GM12878 (cell line): Measurements from ENCODE around the gene TFF1.

ENCODE experiments used
- BRCA1 ChIP-seq: IDR thresholded peaks from 2 replicates; pipeline ENCODE4 v1.6.1; 2011; ENCODE audit warnings: low read depth, low read length, improper control_type of control experiment
- CTCF ChIP-seq, 3 experiments: IDR thresholded peaks in 2 of 3; conservative IDR thresholded peaks in 1 of 3; 2 replicates each; pipeline ENCODE4 v1.5.1; 2011; ENCODE audit warnings: low read depth in 3 of 3, low read length in 3 of 3, mild to moderate bottlenecking in 3 of 3, control low read depth in 2 of 3, moderate library complexity in 2 of 3, inconsistent platforms in 1 of 3, mixed read lengths in 1 of 3; ENCODE audit not compliant: control insufficient read depth in 2 of 3, insufficient read depth in 1 of 3; ENCODE audit errors: extremely low read depth in 1 of 3
- EZH2 ChIP-seq: IDR thresholded peaks from 2 replicates; pipeline ENCODE4 v1.6.1; 2012; ENCODE audit warnings: low read depth, mild to moderate bottlenecking, control low read depth, inconsistent platforms, low read length, borderline replicate concordance; ENCODE audit not compliant: control insufficient read depth
- HDAC6 ChIP-seq: fragments of 200-600 bp; sonication (generic); IDR thresholded peaks from one replicate; pipeline ENCODE4 v1.8.0; 2017; ENCODE audit warnings: antibody characterized with exemption; ENCODE audit not compliant: unreplicated experiment
- JUNB ChIP-seq: IDR thresholded peaks from 2 replicates; pipeline ENCODE4 v1.6.1; 2016; ENCODE audit warnings: antibody characterized with exemption, mild to moderate bottlenecking
- MXI1 ChIP-seq: fragments of 150-350 bp; IDR thresholded peaks from 2 replicates; pipeline ENCODE4 v1.6.1; 2011; ENCODE audit warnings: low read depth, mild to moderate bottlenecking, inconsistent platforms, low read length, improper control_type of control experiment
- MYC ChIP-seq: IDR thresholded peaks from 2 replicates; pipeline ENCODE4 v1.6.1; 2011; ENCODE audit warnings: mild to moderate bottlenecking, low read length, moderate library complexity, inconsistent platforms; ENCODE audit not compliant: insufficient read depth, insufficient replicate concordance, insufficient read length, severe bottlenecking
- RAD21 ChIP-seq: IDR thresholded peaks from 2 replicates; pipeline ENCODE4 v1.6.1; 2011; ENCODE audit warnings: mild to moderate bottlenecking, low read depth, low read length, moderate library complexity; ENCODE audit not compliant: insufficient read depth
- RAD51 ChIP-seq: fragments of 450-650 bp; IDR thresholded peaks from 2 replicates; pipeline ENCODE4 v1.6.1; 2016; ENCODE audit warnings: moderate library complexity, mild to moderate bottlenecking, inconsistent platforms
- YY1 ChIP-seq: IDR thresholded peaks from 2 replicates; pipeline ENCODE4 v1.6.1; 2011; ENCODE audit warnings: low read depth, mild to moderate bottlenecking, low read length
- ZNF274 ChIP-seq: IDR thresholded peaks from one replicate; pipeline ENCODE4 v1.8.0; 2011; ENCODE audit not compliant: insufficient read length, insufficient read depth
- TF ChIP-seq, protein P1 (sequence below): IDR thresholded peaks from 2 replicates; pipeline ENCODE4 v1.6.1; 2012; ENCODE audit warnings: low read depth, low read length, improper control_type of control experiment

DNA sequence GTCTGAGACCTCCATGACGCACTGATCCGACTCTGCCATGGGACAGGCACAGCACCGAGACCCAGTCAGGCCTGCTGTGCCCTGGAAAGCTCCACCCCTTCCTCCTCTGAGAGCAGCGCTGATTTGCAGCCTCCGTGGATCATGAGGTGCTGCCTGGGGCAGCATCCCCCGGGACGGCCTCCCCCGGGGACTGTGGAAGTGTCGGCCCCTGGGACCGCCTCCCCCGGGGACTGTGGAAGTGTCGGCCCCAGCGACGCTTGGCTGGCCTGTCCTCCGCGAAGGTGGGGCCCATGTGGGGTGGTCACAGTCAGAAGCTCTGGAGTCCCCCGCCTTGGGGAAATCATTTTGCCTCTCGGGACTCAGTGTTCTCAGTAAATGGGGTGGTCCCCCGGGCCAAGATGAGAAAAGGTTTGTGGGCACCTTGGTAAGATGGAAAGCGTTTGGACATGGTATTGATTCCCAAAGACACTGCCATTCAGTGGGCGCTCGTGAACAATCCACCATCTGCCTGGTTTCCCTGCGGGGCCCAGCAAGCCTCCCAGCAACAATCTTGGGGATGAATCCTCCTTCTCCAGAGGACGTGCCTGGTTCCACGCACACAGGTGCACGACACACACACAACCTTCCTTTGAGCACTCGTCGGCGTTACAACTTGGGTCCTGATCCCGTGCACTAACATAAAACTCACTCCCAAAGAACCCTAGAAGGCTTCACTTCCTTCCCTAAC lies 18.6 kb downstream of the TFF1 start:
- no peak for TF ChIP-seq HDAC6
- TF ChIP-seq EZH2, result no peak
- no peak for TF ChIP-seq MXI1
- TF ChIP-seq ZNF274, result no peak
- no peak for TF ChIP-seq YY1
- TF ChIP-seq RAD21, result no peak
- TF ChIP-seq MYC, result no peak
- TF ChIP-seq BRCA1, result no peak
- TF ChIP-seq RAD51, result no peak
- no peak for TF ChIP-seq CTCF (IDR thresholded peaks at IDR 0.05 in 2 of 3, conservative IDR thresholded peaks at IDR 0.05 in 1 of 3; ENCODE audit: control insufficient read depth in 2 of 3, extremely low read depth in 1 of 3, insufficient read depth in 1 of 3, low read depth in 3 of 3, low read length in 3 of 3)
- no peak for TF ChIP-seq JUNB
- TF ChIP-seq, protein P1, sequence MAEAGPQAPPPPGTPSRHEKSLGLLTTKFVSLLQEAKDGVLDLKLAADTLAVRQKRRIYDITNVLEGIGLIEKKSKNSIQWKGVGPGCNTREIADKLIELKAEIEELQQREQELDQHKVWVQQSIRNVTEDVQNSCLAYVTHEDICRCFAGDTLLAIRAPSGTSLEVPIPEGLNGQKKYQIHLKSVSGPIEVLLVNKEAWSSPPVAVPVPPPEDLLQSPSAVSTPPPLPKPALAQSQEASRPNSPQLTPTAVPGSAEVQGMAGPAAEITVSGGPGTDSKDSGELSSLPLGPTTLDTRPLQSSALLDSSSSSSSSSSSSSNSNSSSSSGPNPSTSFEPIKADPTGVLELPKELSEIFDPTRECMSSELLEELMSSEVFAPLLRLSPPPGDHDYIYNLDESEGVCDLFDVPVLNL, result no peak
